ENCODE measurements around the gene PARS2. TPM values are rescaled to one million over a fixed set of nuclear protein-coding genes. Genes with fewer than 3 reads are reported as not detected.

PARS2 gene
- total and polyA plus RNA-seq, 4 donors = 1.3 to 4.3 (median 2.7) TPM

DNA sequence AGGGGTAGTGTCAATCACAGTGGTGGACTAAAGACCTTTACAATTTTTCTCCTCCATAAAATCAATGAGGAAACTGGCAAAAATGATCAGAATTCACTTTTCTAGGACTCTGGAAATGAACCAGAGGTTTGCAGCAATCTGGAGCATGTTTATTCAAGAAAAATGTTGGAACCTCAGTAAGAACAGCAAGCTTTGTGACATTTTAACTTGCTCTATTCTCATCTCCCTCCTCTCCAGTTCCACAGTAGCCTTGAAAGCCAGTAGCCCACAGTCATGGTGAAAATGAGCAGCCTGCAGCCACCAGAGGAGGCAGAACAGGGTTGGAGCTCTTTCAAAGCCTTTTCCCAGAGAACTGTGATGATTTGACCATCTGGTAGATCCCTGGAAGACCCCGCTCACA is 39.6 kb downstream of the PARS2 start:
- H3K27ac ChIP-seq (ENCODE audit: low read depth in 1 of 2, low read length in 1 of 2) = no peak overlapping the region
- no peaks in the 10 kb centered on the region for H3K4me1 ChIP-seq (ENCODE audit: control insufficient read depth in 5 of 5, insufficient read depth in 5 of 5, low read length in 5 of 5)
- H3K9ac ChIP-seq (ENCODE audit: insufficient read depth in 1 of 2, low read length in 2 of 2) = no peak overlapping the region
- peaks cover 28 to 58% (median 54%) of the 10 kb centered on the region in 4 donors for H3K36me3 ChIP-seq (ENCODE audit: control insufficient read depth in 4 of 4, insufficient read depth in 4 of 4, low read length in 4 of 4)
- no peak for ATAC-seq (ENCODE audit: insufficient read depth, low FRiP score)
- 98 to 100% methylated on average over 1 of the region's 1 CpG for WGBS, 2 donors
- no peaks in the 10 kb centered on the region for H3K27me3 ChIP-seq (ENCODE audit: control insufficient read depth in 3 of 3, insufficient read depth in 3 of 3, low read length in 2 of 3)
- no peak for DNase-seq
- no peak for TF ChIP-seq CTCF (IDR thresholded peaks at IDR 0.05; ENCODE audit: control extremely low read depth, extremely low read depth)
- H3K9me3 ChIP-seq (ENCODE audit: control insufficient read depth in 4 of 4, insufficient read depth in 3 of 4, low read length in 3 of 4) = peaks cover 0 to 10% (median 0%) of the 10 kb centered on the region in 4 donors
- H3K4me3 ChIP-seq = no peak overlapping the region

- TF ChIP-seq CTCF (IDR thresholded peaks at IDR 0.05; ENCODE audit: control extremely low read depth, extremely low read depth) = no peak
- Histone ChIP-seq H3K4me1 (ENCODE audit: control insufficient read depth in 5 of 5, insufficient read depth in 5 of 5, low read length in 5 of 5) (no peaks in the 10 kb centered on the region), H3K4me3 (no peak overlapping the region), H3K9ac (ENCODE audit: insufficient read depth in 1 of 2, low read length in 2 of 2) (no peak overlapping the region), H3K9me3 (ENCODE audit: control insufficient read depth in 4 of 4, insufficient read depth in 3 of 4, low read length in 3 of 4) (peaks cover 0 to 10% (median 0%) of the 10 kb centered on the region in 4 donors), H3K36me3 (ENCODE audit: control insufficient read depth in 4 of 4, insufficient read depth in 4 of 4, low read length in 4 of 4) (peaks cover 25 to 60% (median 50%) of the 10 kb centered on the region in 4 donors), H3K27ac (ENCODE audit: low read depth in 1 of 2, low read length in 1 of 2) (no peak overlapping the region), H3K27me3 (ENCODE audit: control insufficient read depth in 3 of 3, insufficient read depth in 3 of 3, low read length in 2 of 3) (no peaks in the 10 kb centered on the region)
- ATAC-seq (ENCODE audit: insufficient read depth, low FRiP score) (no peak), DNase-seq (no peak)
These were observed 40.3 kb downstream of the PARS2 start for GRCh38 chr1:54723985-54724384.

GRCh38 chr1:54721719-54722118 is 42.6 kb downstream of the PARS2 start:
- Histone ChIP-seq H3K4me1 (ENCODE audit: control insufficient read depth in 5 of 5, insufficient read depth in 5 of 5, low read length in 5 of 5) (peaks cover 0 to 3% (median 0%) of the 10 kb centered on the region in 5 donors), H3K9ac (ENCODE audit: insufficient read depth in 1 of 2, low read length in 2 of 2) (no peak overlapping the region), H3K27me3 (ENCODE audit: control insufficient read depth in 3 of 3, insufficient read depth in 3 of 3, low read length in 2 of 3) (no peaks in the 10 kb centered on the region), H3K27ac (ENCODE audit: low read depth in 1 of 2, low read length in 1 of 2) (no peak overlapping the region), H3K36me3 (ENCODE audit: control insufficient read depth in 4 of 4, insufficient read depth in 4 of 4, low read length in 4 of 4) (peaks cover 21 to 58% (median 41%) of the 10 kb centered on the region in 4 donors), H3K9me3 (ENCODE audit: control insufficient read depth in 4 of 4, insufficient read depth in 3 of 4, low read length in 3 of 4) (peaks cover 0 to 10% (median 0%) of the 10 kb centered on the region in 4 donors), H3K4me3 (no peak overlapping the region)
- DNase-seq (no peak), ATAC-seq (ENCODE audit: insufficient read depth, low FRiP score) (no peak)
- TF ChIP-seq CTCF (IDR thresholded peaks at IDR 0.05; ENCODE audit: control extremely low read depth, extremely low read depth) = no peak

Data from lung (tissue), 12 donors.